RWPE2 (cell line): ENCODE data around the gene PLEKHG3.
A peak's percentile ranks its signal among the peaks of the same experiment; 100 is the strongest.

ENCODE experiments used
- ATAC-seq: fragments of 200-7000 bp; cut with Tn5 transposase; 3 replicates; pipeline ENCODE4 v1.9.1; 2021; ENCODE audit warnings: low read depth
- DNase-seq: peaks from one replicate; pipeline ENCODE4 v3.0.0-alpha.2; 2020; ENCODE audit warnings: low spot score
- H3K27ac ChIP-seq: fragments of 450-650 bp; 2 replicates; pipeline ENCODE4 v1.5.1; 2017; ENCODE audit warnings: mild to moderate bottlenecking; ENCODE audit not compliant: poor library complexity, severe bottlenecking
- H3K27me3 ChIP-seq: fragments of 250-450 bp; sonication (Bioruptor Pico); 2 replicates; pipeline ENCODE4 v1.5.1; 2021; ENCODE audit warnings: mild to moderate bottlenecking, moderate library complexity; ENCODE audit not compliant: insufficient read depth, poor library complexity, severe bottlenecking
- H3K36me3 ChIP-seq: fragments of 250-450 bp; sonication (Bioruptor Pico); 2 replicates; pipeline ENCODE4 v1.5.1; 2020; ENCODE audit warnings: low read depth, mild to moderate bottlenecking, moderate library complexity
- H3K4me1 ChIP-seq: fragments of 250-450 bp; sonication (Bioruptor Pico); 2 replicates; pipeline ENCODE4 v1.5.1; 2021; ENCODE audit warnings: mild to moderate bottlenecking, moderate library complexity; ENCODE audit not compliant: insufficient read depth, poor library complexity, severe bottlenecking
- H3K4me3 ChIP-seq: fragments of 250-450 bp; sonication (Bioruptor Pico); 2 replicates; pipeline ENCODE4 v1.5.1; 2021; ENCODE audit warnings: mild to moderate bottlenecking, moderate library complexity; ENCODE audit not compliant: severe bottlenecking
- H3K9me3 ChIP-seq: fragments of 250-450 bp; sonication (Bioruptor Pico); 2 replicates; pipeline ENCODE4 v1.5.1; 2021; ENCODE audit warnings: mild to moderate bottlenecking, moderate library complexity; ENCODE audit not compliant: severe bottlenecking
- CTCF ChIP-seq: fragments of 450-650 bp; IDR thresholded peaks from one replicate; pipeline ENCODE4 v1.5.1; 2017; ENCODE audit warnings: mild to moderate bottlenecking, moderate library complexity; ENCODE audit not compliant: poor library complexity, severe bottlenecking

The PLEKHG3 gene

DNA sequence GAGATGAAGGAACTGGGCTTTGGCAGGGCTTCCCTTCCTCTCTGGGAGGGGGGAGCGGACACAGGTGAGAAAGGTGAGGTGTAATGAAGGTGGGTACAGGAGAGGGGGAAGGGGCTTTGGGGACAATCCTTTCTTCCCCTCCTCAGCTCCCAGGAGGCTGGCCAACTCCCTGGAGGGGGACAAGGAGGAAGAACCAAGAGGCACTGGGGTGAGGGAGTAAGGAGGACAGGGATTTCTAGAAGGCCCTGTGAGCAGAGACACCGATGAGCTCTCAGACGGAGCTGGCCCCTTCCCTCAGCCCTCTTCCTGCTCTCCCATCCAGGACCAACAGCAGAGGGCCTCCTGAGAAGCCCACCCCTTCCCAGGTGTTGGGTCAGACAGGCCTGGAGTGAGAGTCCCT lies 53.4 kb downstream of the PLEKHG3 start:
- TF ChIP-seq CTCF: no peak
- ATAC-seq (no peak), DNase-seq (peak; percentile 45)
- Histone ChIP-seq H3K4me3 (no peak overlapping the region), H3K4me1 (peaks cover 61% of the 10 kb centered on the region), H3K27me3 (no peaks in the 10 kb centered on the region), H3K27ac (peak overlapping the region; percentile 90), H3K9me3 (no peaks in the 10 kb centered on the region), H3K36me3 (no peaks in the 10 kb centered on the region)

- no peak for TF ChIP-seq CTCF
- ATAC-seq (peak; percentile 20), DNase-seq (peak; percentile 61)
- Histone ChIP-seq H3K27ac (peak overlapping the region; percentile 90), H3K27me3 (no peaks in the 10 kb centered on the region), H3K36me3 (no peaks in the 10 kb centered on the region), H3K4me3 (no peak overlapping the region), H3K9me3 (no peaks in the 10 kb centered on the region), H3K4me1 (peaks cover 63% of the 10 kb centered on the region)
Measured at GRCh38 chr14:64758025-64758521, 53.8 kb downstream of the PLEKHG3 start.

GRCh38 chr14:64758691-64759554 lies 54.7 kb downstream of the PLEKHG3 start:
- H3K27ac ChIP-seq: peak overlapping the region; percentile 90
- DNase-seq (peak; percentile 89), ATAC-seq (peak; percentile 57)
- H3K4me3 ChIP-seq: no peak overlapping the region
- H3K36me3 ChIP-seq: no peaks in the 10 kb centered on the region
- TF ChIP-seq CTCF: no peak
- no peaks in the 10 kb centered on the region for H3K9me3 ChIP-seq
- H3K27me3 ChIP-seq: no peaks in the 10 kb centered on the region
- peaks cover 63% of the 10 kb centered on the region for H3K4me1 ChIP-seq

GRCh38 chr14:64759555-64759938 lies 55.3 kb downstream of the PLEKHG3 start:
- peaks cover 67% of the 10 kb centered on the region for H3K4me1 ChIP-seq
- TF ChIP-seq CTCF: no peak
- ATAC-seq (no peak), DNase-seq (peak; percentile 54)
- H3K27ac ChIP-seq: peak overlapping the region; percentile 90
- no peaks in the 10 kb centered on the region for H3K36me3 ChIP-seq
- no peaks in the 10 kb centered on the region for H3K27me3 ChIP-seq
- H3K4me3 ChIP-seq: no peak overlapping the region
- H3K9me3 ChIP-seq: no peaks in the 10 kb centered on the region
